ENCODE measurements around the gene LRCOL1. TPM values are rescaled to one million over a fixed set of nuclear protein-coding genes. Genes with fewer than 3 reads are reported as not detected.

Gene LRCOL1
- polyA plus RNA-seq, 3 donors, result not detected

DNA sequence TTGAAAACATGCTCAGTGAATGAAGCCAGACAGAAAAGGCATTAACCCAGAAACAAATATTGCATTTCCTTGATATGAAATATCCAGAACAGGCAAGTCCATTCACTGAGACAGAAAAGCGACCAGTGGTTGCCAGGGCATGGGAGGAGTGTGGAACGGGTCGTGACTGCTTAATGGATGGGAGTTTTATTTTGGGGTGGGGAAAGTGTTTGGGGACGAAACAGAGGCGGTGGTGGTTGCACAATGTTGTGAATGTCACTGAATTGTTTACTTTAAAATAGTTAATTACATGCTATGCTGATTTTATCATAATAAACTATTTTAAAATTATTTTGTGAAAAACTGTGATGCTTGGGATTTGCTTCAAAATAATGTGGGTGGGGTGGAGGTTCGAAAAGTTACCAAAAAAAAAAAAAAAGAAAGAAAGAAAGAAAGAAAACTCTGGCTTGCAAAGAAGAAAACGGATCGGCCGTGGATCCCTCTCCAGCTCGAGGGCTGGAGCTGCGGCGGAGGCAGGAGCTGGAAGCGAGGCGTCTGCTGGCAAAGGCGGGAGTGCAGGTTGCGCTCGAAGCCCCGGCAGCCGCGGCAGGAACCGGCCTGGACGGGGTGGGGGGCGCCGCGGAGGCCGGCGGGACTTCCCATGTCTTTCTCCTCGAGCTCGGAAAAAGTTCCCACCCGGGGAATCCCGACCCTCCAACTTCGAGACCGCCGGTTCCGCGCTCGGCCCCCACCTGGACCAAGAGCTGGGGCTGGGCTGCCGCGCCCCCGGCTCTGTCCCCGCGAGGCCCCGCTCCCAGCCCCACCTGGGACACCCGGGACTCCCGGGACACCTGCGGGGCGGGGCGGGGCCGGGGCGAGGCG lies 7.7 kb upstream of the LRCOL1 start:
- Mint-ChIP-seq H3K27ac (no peak overlapping the region), H3K27me3 (ENCODE audit: low read depth in 3 of 3) (peaks cover 45 to 76% (median 57%) of the 10 kb centered on the region in 3 donors), H3K9me3 (peaks cover 17 to 38% (median 27%) of the 10 kb centered on the region in 7 donors), H3K36me3 (peaks cover 8 to 10% of the 10 kb centered on the region in 2 donors), H3K4me3 (peak overlapping the region in 1 of 2 donors; percentile 89), H3K4me1 (peaks cover 7% of the 10 kb centered on the region)
- no peak overlapping the region for H3K4me3 ChIP-seq (replicated peaks in 1 of 3; ENCODE audit: low read depth in 2 of 3, low read length in 3 of 3)
- no peak overlapping the region for H3K27ac ChIP-seq (ENCODE audit: low read depth in 1 of 2, low read length in 2 of 2)
- H3K36me3 ChIP-seq (replicated peaks in 1 of 2; ENCODE audit: control insufficient read depth in 1 of 2, insufficient read depth in 2 of 2, low read length in 2 of 2), result no peaks in the 10 kb centered on the region
- no peak overlapping the region for H2AFZ ChIP-seq (ENCODE audit: insufficient read depth, low read depth, low read length, poor library complexity, severe bottlenecking)
- H3K9me3 ChIP-seq (replicated peaks in 1 of 2; ENCODE audit: control insufficient read depth in 1 of 2, insufficient read depth in 1 of 2, low read length in 2 of 2), result peaks cover 26 to 29% of the 10 kb centered on the region in 2 donors
- DNase-seq, result no peak
- H3K4me1 ChIP-seq (ENCODE audit: control insufficient read depth in 1 of 2, insufficient read depth in 2 of 2, low read length in 2 of 2), result no peaks in the 10 kb centered on the region
- no peak overlapping the region for H3K9ac ChIP-seq (ENCODE audit: insufficient read depth, low read length, poor library complexity, severe bottlenecking)
- H3K4me2 ChIP-seq (replicated peaks; ENCODE audit: extremely low read depth, low read length, poor library complexity, severe bottlenecking), result no peak overlapping the region
- H3K79me2 ChIP-seq (ENCODE audit: insufficient read depth, low read length), result no peaks in the 10 kb centered on the region
- peaks cover 18 to 57% of the 10 kb centered on the region in 2 donors for H3K27me3 ChIP-seq (ENCODE audit: control insufficient read depth in 2 of 2, insufficient read depth in 2 of 2, low read length in 2 of 2)
- TF ChIP-seq, protein P1, sequence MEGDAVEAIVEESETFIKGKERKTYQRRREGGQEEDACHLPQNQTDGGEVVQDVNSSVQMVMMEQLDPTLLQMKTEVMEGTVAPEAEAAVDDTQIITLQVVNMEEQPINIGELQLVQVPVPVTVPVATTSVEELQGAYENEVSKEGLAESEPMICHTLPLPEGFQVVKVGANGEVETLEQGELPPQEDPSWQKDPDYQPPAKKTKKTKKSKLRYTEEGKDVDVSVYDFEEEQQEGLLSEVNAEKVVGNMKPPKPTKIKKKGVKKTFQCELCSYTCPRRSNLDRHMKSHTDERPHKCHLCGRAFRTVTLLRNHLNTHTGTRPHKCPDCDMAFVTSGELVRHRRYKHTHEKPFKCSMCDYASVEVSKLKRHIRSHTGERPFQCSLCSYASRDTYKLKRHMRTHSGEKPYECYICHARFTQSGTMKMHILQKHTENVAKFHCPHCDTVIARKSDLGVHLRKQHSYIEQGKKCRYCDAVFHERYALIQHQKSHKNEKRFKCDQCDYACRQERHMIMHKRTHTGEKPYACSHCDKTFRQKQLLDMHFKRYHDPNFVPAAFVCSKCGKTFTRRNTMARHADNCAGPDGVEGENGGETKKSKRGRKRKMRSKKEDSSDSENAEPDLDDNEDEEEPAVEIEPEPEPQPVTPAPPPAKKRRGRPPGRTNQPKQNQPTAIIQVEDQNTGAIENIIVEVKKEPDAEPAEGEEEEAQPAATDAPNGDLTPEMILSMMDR (IDR thresholded peaks at IDR 0.05), result no peak
- H4K20me1 ChIP-seq (ENCODE audit: insufficient read depth, low read length), result no peaks in the 10 kb centered on the region
- intact Hi-C loops (cut with micrococcal nuclease), result loop anchor here in 1 of 2 donors (5.0 kb wide), 2 partner anchors 201 to 466 kb away; no protein-coding TSS in a partner anchor
- WGBS (ENCODE audit: insufficient coverage), result 11% methylated on average over 47 of the region's 51 CpGs

DNA sequence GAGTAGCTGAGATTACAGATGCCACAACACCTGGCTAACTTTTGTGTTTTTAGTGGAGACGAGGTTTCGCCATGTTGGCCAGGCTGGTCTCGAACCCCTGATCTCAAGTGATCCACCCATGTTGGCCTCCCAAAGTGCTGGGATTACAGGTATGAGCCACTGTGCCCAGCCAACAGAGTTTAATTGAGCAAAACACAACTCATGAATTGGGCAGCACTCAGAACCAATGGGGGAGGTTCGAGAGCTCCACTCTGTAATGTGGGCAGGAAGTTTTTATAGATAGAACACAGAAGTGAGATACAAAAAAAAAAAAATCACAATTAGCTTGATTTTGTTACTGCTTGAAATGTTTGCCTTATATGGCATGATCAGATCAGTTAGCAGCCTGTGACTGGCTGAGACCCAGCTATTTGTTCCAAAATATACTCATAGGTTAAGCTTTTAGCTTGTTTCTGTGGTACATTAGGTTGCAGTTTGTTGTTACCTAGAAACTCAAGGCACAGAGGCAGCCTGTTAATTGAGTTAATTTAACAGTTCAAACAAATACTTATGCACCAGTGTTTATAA lies 6.8 kb upstream of the LRCOL1 start:
- Histone ChIP-seq H3K4me2 (replicated peaks; ENCODE audit: extremely low read depth, low read length, poor library complexity, severe bottlenecking) (no peak overlapping the region), H3K4me1 (ENCODE audit: control insufficient read depth in 1 of 2, insufficient read depth in 2 of 2, low read length in 2 of 2) (no peaks in the 10 kb centered on the region), H3K36me3 (replicated peaks in 1 of 2; ENCODE audit: control insufficient read depth in 1 of 2, insufficient read depth in 2 of 2, low read length in 2 of 2) (no peaks in the 10 kb centered on the region), H4K20me1 (ENCODE audit: insufficient read depth, low read length) (no peaks in the 10 kb centered on the region), H3K79me2 (ENCODE audit: insufficient read depth, low read length) (no peaks in the 10 kb centered on the region), H3K27me3 (ENCODE audit: control insufficient read depth in 2 of 2, insufficient read depth in 2 of 2, low read length in 2 of 2) (peaks cover 18 to 57% of the 10 kb centered on the region in 2 donors), H3K27ac (ENCODE audit: low read depth in 1 of 2, low read length in 2 of 2) (no peak overlapping the region), H2AFZ (ENCODE audit: insufficient read depth, low read depth, low read length, poor library complexity, severe bottlenecking) (no peak overlapping the region), H3K4me3 (replicated peaks in 1 of 3; ENCODE audit: low read depth in 2 of 3, low read length in 3 of 3) (no peak overlapping the region), H3K9me3 (replicated peaks in 1 of 2; ENCODE audit: control insufficient read depth in 1 of 2, insufficient read depth in 1 of 2, low read length in 2 of 2) (peaks cover 26 to 29% of the 10 kb centered on the region in 2 donors), H3K9ac (ENCODE audit: insufficient read depth, low read length, poor library complexity, severe bottlenecking) (no peak overlapping the region)
- Mint-ChIP-seq H3K36me3 (peaks cover 8 to 10% of the 10 kb centered on the region in 2 donors), H3K4me3 (peak overlapping the region in 1 of 2 donors; percentile 89), H3K27me3 (ENCODE audit: low read depth in 3 of 3) (peaks cover 49 to 79% (median 57%) of the 10 kb centered on the region in 3 donors), H3K4me1 (peaks cover 7% of the 10 kb centered on the region), H3K9me3 (peaks cover 17 to 36% (median 27%) of the 10 kb centered on the region in 7 donors), H3K27ac (no peak overlapping the region)
- 100% methylated on average over 3 of the region's 4 CpGs for WGBS (ENCODE audit: insufficient coverage)
- intact Hi-C loops (cut with micrococcal nuclease), result loop anchor here in 1 of 2 donors (5.0 kb wide), 2 partner anchors 200 to 465 kb away; no protein-coding TSS in a partner anchor
- DNase-seq, result no peak
- TF ChIP-seq, protein P1 (IDR thresholded peaks at IDR 0.05), result no peak
